ENCODE results near the gene CACNA1B. TPM values are rescaled to one million over a fixed set of nuclear protein-coding genes. Genes with fewer than 3 reads are reported as not detected.
A peak's percentile ranks its signal among the peaks of the same experiment; 100 is the strongest.

Gene CACNA1B
- total RNA-seq, 1 donor: under 0.01 TPM

DNA sequence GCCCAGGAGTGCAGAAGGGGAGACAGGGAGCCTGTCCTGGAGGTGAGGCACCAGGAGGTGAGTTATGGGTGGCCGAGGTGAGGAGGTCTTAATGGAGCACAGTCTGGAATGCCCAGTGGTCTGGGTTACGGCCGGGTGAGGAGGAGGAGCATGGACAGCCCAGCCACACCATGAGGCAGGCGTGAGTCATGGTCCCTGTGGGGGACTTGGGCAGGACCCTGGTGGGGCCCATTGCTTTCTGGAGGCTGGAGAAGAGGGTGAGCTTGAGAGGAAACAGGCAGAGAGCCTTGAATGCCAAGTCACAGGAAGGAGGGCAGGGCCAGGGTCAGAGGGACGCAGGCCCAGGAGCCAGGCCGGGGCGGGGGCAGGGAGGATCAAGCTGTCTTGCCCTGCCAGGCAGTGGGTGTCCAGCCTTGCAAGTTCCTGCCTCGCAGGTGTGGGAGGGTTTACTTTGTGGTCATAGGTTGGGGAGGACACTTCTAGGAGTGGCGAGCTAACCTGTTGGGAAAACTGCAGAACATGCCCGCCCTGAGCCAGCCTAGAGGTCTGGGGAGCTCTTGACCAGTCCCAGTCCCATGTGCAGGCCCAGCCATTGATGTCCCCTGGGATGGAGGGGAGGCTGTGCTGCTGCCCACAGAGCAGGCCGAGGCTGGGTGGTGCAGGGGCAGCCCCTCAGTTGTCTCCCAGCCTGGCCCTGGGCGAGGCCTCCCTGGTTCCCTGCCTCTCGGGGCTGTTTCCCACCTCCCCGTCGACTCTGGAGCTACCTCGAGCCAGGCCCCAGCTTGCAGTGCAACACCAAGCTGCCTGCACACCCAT lies 2.8 kb downstream of the CACNA1B start:
- no peaks in the 10 kb centered on the region for H3K79me2 ChIP-seq (ENCODE audit: insufficient read depth, low read length)
- H3K4me2 ChIP-seq (ENCODE audit: insufficient read depth, low read length): no peak overlapping the region

GRCh38 chr9:137880976-137881530 lies 3.5 kb downstream of the CACNA1B start:
- DNase-seq (ENCODE audit: insufficient read length, low spot score, missing footprints): peak; percentile 65
- Histone ChIP-seq H3K27me3 (ENCODE audit: insufficient read depth, low read length) (peaks cover 7% of the 10 kb centered on the region), H3K4me2 (ENCODE audit: insufficient read depth, low read length) (no peak overlapping the region), H3K36me3 (ENCODE audit: insufficient read depth, low read length) (no peaks in the 10 kb centered on the region), H3K9me3 (ENCODE audit: low read depth, low read length) (no peaks in the 10 kb centered on the region), H3K27ac (ENCODE audit: low read depth, low read length) (no peak overlapping the region), H3K79me2 (ENCODE audit: insufficient read depth, low read length) (no peaks in the 10 kb centered on the region), H4K20me1 (ENCODE audit: insufficient read depth, low read length) (no peaks in the 10 kb centered on the region), H2AFZ (ENCODE audit: low read length) (no peak overlapping the region), H3K4me3 (ENCODE audit: insufficient read depth, low read length) (no peak overlapping the region), H3K4me1 (ENCODE audit: insufficient read depth, low read length) (no peaks in the 10 kb centered on the region)
- TF ChIP-seq, protein P1, sequence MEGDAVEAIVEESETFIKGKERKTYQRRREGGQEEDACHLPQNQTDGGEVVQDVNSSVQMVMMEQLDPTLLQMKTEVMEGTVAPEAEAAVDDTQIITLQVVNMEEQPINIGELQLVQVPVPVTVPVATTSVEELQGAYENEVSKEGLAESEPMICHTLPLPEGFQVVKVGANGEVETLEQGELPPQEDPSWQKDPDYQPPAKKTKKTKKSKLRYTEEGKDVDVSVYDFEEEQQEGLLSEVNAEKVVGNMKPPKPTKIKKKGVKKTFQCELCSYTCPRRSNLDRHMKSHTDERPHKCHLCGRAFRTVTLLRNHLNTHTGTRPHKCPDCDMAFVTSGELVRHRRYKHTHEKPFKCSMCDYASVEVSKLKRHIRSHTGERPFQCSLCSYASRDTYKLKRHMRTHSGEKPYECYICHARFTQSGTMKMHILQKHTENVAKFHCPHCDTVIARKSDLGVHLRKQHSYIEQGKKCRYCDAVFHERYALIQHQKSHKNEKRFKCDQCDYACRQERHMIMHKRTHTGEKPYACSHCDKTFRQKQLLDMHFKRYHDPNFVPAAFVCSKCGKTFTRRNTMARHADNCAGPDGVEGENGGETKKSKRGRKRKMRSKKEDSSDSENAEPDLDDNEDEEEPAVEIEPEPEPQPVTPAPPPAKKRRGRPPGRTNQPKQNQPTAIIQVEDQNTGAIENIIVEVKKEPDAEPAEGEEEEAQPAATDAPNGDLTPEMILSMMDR (IDR thresholded peaks at IDR 0.05; ENCODE audit: extremely low read depth, low read depth, low read length): no peak

More for the DNA sequence above, 2.8 kb downstream of the CACNA1B start:
- H3K4me1 ChIP-seq (ENCODE audit: insufficient read depth, low read length): no peaks in the 10 kb centered on the region
- no peaks in the 10 kb centered on the region for H3K9me3 ChIP-seq (ENCODE audit: low read depth, low read length)
- H4K20me1 ChIP-seq (ENCODE audit: insufficient read depth, low read length): no peaks in the 10 kb centered on the region
- no peak overlapping the region for H2AFZ ChIP-seq (ENCODE audit: low read length)
- TF ChIP-seq, protein P1 (IDR thresholded peaks at IDR 0.05; ENCODE audit: extremely low read depth, low read depth, low read length): no peak
- no peak overlapping the region for H3K27ac ChIP-seq (ENCODE audit: low read depth, low read length)
- DNase-seq (ENCODE audit: insufficient read length, low spot score, missing footprints): peak; percentile 82
- no peak overlapping the region for H3K4me3 ChIP-seq (ENCODE audit: insufficient read depth, low read length)
- H3K27me3 ChIP-seq (ENCODE audit: insufficient read depth, low read length): peaks cover 7% of the 10 kb centered on the region
- H3K36me3 ChIP-seq (ENCODE audit: insufficient read depth, low read length): no peaks in the 10 kb centered on the region

GRCh38 chr9:137881591-137882505 lies 4.3 kb downstream of the CACNA1B start:
- H3K36me3 ChIP-seq (ENCODE audit: insufficient read depth, low read length): no peaks in the 10 kb centered on the region
- no peak overlapping the region for H3K27ac ChIP-seq (ENCODE audit: low read depth, low read length)
- peaks cover 7% of the 10 kb centered on the region for H3K27me3 ChIP-seq (ENCODE audit: insufficient read depth, low read length)
- TF ChIP-seq, protein P1 (IDR thresholded peaks at IDR 0.05; ENCODE audit: extremely low read depth, low read depth, low read length): no peak
- peak; percentile 84 for DNase-seq (ENCODE audit: insufficient read length, low spot score, missing footprints)
- H2AFZ ChIP-seq (ENCODE audit: low read length): no peak overlapping the region
- no peaks in the 10 kb centered on the region for H4K20me1 ChIP-seq (ENCODE audit: insufficient read depth, low read length)
- H3K9me3 ChIP-seq (ENCODE audit: low read depth, low read length): no peaks in the 10 kb centered on the region
- no peaks in the 10 kb centered on the region for H3K79me2 ChIP-seq (ENCODE audit: insufficient read depth, low read length)
- no peak overlapping the region for H3K4me3 ChIP-seq (ENCODE audit: insufficient read depth, low read length)
- H3K4me2 ChIP-seq (ENCODE audit: insufficient read depth, low read length): no peak overlapping the region
- H3K4me1 ChIP-seq (ENCODE audit: insufficient read depth, low read length): no peaks in the 10 kb centered on the region
